Retinal pigment epithelial cell (primary cell): ENCODE results near the gene EMX1.

ENCODE experiments used
- DNase-seq: peaks from one replicate; pipeline ENCODE4 v3.0.0-alpha.2; 2010; ENCODE audit warnings: low read depth
- H3K4me3 ChIP-seq: 2 replicates; pipeline ENCODE4 v1.5.1; 2011; ENCODE audit warnings: mild to moderate bottlenecking, low read length, control low read depth, moderate library complexity
- CTCF ChIP-seq: conservative IDR thresholded peaks from 2 replicates; pipeline ENCODE4 v1.5.1; 2011; ENCODE audit warnings: low read depth, low read length, control low read depth, inconsistent platforms

Gene EMX1

GRCh38 chr2:72887740-72888437 lies 29.4 kb upstream of the EMX1 start:
- peak; percentile 65 for DNase-seq
- peak overlapping the region; percentile 60 for H3K4me3 ChIP-seq

GRCh38 chr2:72888438-72889202 lies 28.7 kb upstream of the EMX1 start:
- DNase-seq, result no peak
- TF ChIP-seq CTCF, result no peak
- no peak overlapping the region for H3K4me3 ChIP-seq

More at GRCh38 chr2:72887740-72888437, 29.4 kb upstream of the EMX1 start:
- TF ChIP-seq CTCF, result peak; percentile 99

GRCh38 chr2:72889991-72890390 lies 27.3 kb upstream of the EMX1 start:
- no peak for TF ChIP-seq CTCF

GRCh38 chr2:72891091-72891818 lies 26.1 kb upstream of the EMX1 start:
- no peak for DNase-seq
- no peak for TF ChIP-seq CTCF
- no peak overlapping the region for H3K4me3 ChIP-seq

More at GRCh38 chr2:72889991-72890390, 27.3 kb upstream of the EMX1 start:
- no peak for DNase-seq
- no peak overlapping the region for H3K4me3 ChIP-seq

GRCh38 chr2:72892506-72893173 lies 24.7 kb upstream of the EMX1 start:
- peak; percentile 88 for TF ChIP-seq CTCF

GRCh38 chr2:72893594-72894319 lies 23.6 kb upstream of the EMX1 start:
- peak; percentile 91 for TF ChIP-seq CTCF
- no peak for DNase-seq
- H3K4me3 ChIP-seq, result no peak overlapping the region

More at GRCh38 chr2:72892506-72893173, 24.7 kb upstream of the EMX1 start:
- no peak for DNase-seq
- no peak overlapping the region for H3K4me3 ChIP-seq
